Measurements from ENCODE around the gene CCDC141. TPM values are rescaled to one million over a fixed set of nuclear protein-coding genes. Genes with fewer than 3 reads are reported as not detected.

The CCDC141 gene
- total and polyA plus RNA-seq, 2 of the 13 experiments (the other 11 are each of a cell fraction or from before 2014, with no cell fraction given), result not detected

GRCh38 chr2:178874529-178875240 lies 175.3 kb downstream of the CCDC141 start:
- in situ Hi-C loops (cut with HindIII; ENCODE audit: extremely low pct_ligation_motif_present, low pct_unique_long_range_greater_than_20kb), result no loop called here
- Histone ChIP-seq H3K9me3 (ENCODE audit: low read length) (no peaks in the 10 kb centered on the region), H3K27me3 (ENCODE audit: control insufficient read depth in 1 of 2, insufficient read depth in 2 of 2, low read length in 2 of 2) (peaks cover 0 to 19% of the 10 kb centered on the region in 2 experiments; a peak in 3 of 5 replicates), H3K9ac (ENCODE audit: insufficient read depth, low read depth, low read length) (no peak overlapping the region), H3K4me2 (ENCODE audit: low read depth, low read length) (no peak overlapping the region), H3K4me3 (replicated peaks in 1 of 3; ENCODE audit: insufficient read depth in 1 of 3, low read depth in 2 of 3, low read length in 3 of 3) (no peak overlapping the region), H3K36me3 (replicated peaks in 1 of 2; ENCODE audit: control insufficient read depth in 1 of 2, insufficient read depth in 2 of 2, low read length in 2 of 2) (no peaks in the 10 kb centered on the region), H3K79me2 (ENCODE audit: insufficient read depth, low read length) (no peaks in the 10 kb centered on the region), H4K20me1 (ENCODE audit: insufficient read depth, low read length) (no peaks in the 10 kb centered on the region), H3K4me1 (ENCODE audit: insufficient read depth, low read length) (no peaks in the 10 kb centered on the region), H2AFZ (ENCODE audit: low read length) (no peak overlapping the region), H3K27ac (ENCODE audit: extremely low read length, insufficient read depth, low read length) (no peak overlapping the region)
- ATAC-seq (no peak), FAIRE-seq (no peak), DNase-seq (ENCODE audit: low spot score) (no peak)
- intact Hi-C loops (cut with micrococcal nuclease; ENCODE audit: unreplicated experiment), result no loop called here
- BruUV-seq (replicated peaks), result no TSS peak
- ChIA-PET POLR2A (no interaction called here), CTCF (ENCODE audit: low intra/inter-chr PET ratio, low total read pairs) (no interaction called here)
- 5% methylated on average over 8 of the region's 8 CpGs for WGBS (ENCODE audit: low lambda C conversion rate)
- TF ChIP-seq RARA (CRISPR knock-in tag; IDR thresholded peaks at IDR 0.05), result no peak
- no peak for TF ChIP-seq ZSCAN29 (CRISPR knock-in tag; conservative IDR thresholded peaks at IDR 0.05)
- TF ChIP-seq ZBTB38 (CRISPR knock-in tag; IDR thresholded peaks at IDR 0.05), result no peak
- no peak for TF ChIP-seq KDM1A (CRISPR knock-in tag; IDR thresholded peaks at IDR 0.05)
- no peak for TF ChIP-seq ZNF337 (CRISPR knock-in tag; IDR thresholded peaks at IDR 0.05; ENCODE audit: borderline replicate concordance, low read depth)
- TF ChIP-seq MAZ (IDR thresholded peaks at IDR 0.05; ENCODE audit: borderline replicate concordance, low read depth, low read length), result no peak
- no peak for TF ChIP-seq MAZ (CRISPR knock-in tag; IDR thresholded peaks at IDR 0.05; ENCODE audit: low read depth)
- no peak for TF ChIP-seq ZSCAN25 (CRISPR knock-in tag; IDR thresholded peaks at IDR 0.05)

- 9% methylated on average over 3 of the region's 3 CpGs for WGBS (ENCODE audit: low lambda C conversion rate)
- Histone ChIP-seq H3K27ac (ENCODE audit: extremely low read length, insufficient read depth, low read length) (no peak overlapping the region), H4K20me1 (ENCODE audit: insufficient read depth, low read length) (no peaks in the 10 kb centered on the region), H3K9ac (ENCODE audit: insufficient read depth, low read depth, low read length) (no peak overlapping the region), H3K27me3 (ENCODE audit: control insufficient read depth in 1 of 2, insufficient read depth in 2 of 2, low read length in 2 of 2) (peaks cover 0 to 19% of the 10 kb centered on the region in 2 experiments; a peak in 3 of 5 replicates), H3K36me3 (replicated peaks in 1 of 2; ENCODE audit: control insufficient read depth in 1 of 2, insufficient read depth in 2 of 2, low read length in 2 of 2) (no peaks in the 10 kb centered on the region), H2AFZ (ENCODE audit: low read length) (no peak overlapping the region), H3K4me2 (ENCODE audit: low read depth, low read length) (no peak overlapping the region), H3K9me3 (ENCODE audit: low read length) (no peaks in the 10 kb centered on the region), H3K79me2 (ENCODE audit: insufficient read depth, low read length) (no peaks in the 10 kb centered on the region), H3K4me1 (ENCODE audit: insufficient read depth, low read length) (no peaks in the 10 kb centered on the region), H3K4me3 (replicated peaks in 1 of 3; ENCODE audit: insufficient read depth in 1 of 3, low read depth in 2 of 3, low read length in 3 of 3) (no peak overlapping the region)
- POLR2A ChIA-PET, result no interaction called here
- no TSS peak for BruUV-seq (replicated peaks)
- CTCF ChIA-PET (ENCODE audit: low intra/inter-chr PET ratio, low total read pairs), result no interaction called here
- intact Hi-C loops (cut with micrococcal nuclease; ENCODE audit: unreplicated experiment) (no loop called here), in situ Hi-C loops (cut with HindIII; ENCODE audit: extremely low pct_ligation_motif_present, low pct_unique_long_range_greater_than_20kb) (no loop called here)
- no peak for DNase-seq (ENCODE audit: low spot score)
- no peak for ATAC-seq
- FAIRE-seq, result no peak
- no peak for TF ChIP-seq SAFB2 (CRISPR knock-in tag; IDR thresholded peaks at IDR 0.05; ENCODE audit: borderline replicate concordance, low read depth)
- no peak for TF ChIP-seq ZNF782 (CRISPR knock-in tag; IDR thresholded peaks at IDR 0.05; ENCODE audit: borderline replicate concordance)
- TF ChIP-seq NCOR1 (IDR thresholded peaks at IDR 0.05; ENCODE audit: borderline replicate concordance, low read length), result no peak
- no peak for TF ChIP-seq ZNF230 (CRISPR knock-in tag; IDR thresholded peaks at IDR 0.05)
- no peak for TF ChIP-seq FOXP1 (IDR thresholded peaks at IDR 0.05)
- TF ChIP-seq FOXP1 (CRISPR knock-in tag; IDR thresholded peaks at IDR 0.05), result no peak
- no peak for TF ChIP-seq CCDC6 (CRISPR knock-in tag; IDR thresholded peaks at IDR 0.05)
- no peak for TF ChIP-seq HOMEZ (CRISPR knock-in tag; IDR thresholded peaks at IDR 0.05; ENCODE audit: low read depth)
- TF ChIP-seq ZNF556 (CRISPR knock-in tag; IDR thresholded peaks at IDR 0.05; ENCODE audit: borderline replicate concordance), result no peak
- no peak for TF ChIP-seq ZNF709 (CRISPR knock-in tag; IDR thresholded peaks at IDR 0.05)
- no peak for TF ChIP-seq KDM1A (CRISPR knock-in tag; IDR thresholded peaks at IDR 0.05)
- TF ChIP-seq SNAPC5 (CRISPR knock-in tag; IDR thresholded peaks at IDR 0.05; ENCODE audit: borderline replicate concordance), result no peak
Observed at GRCh38 chr2:178873912-178874311, 176.0 kb downstream of the CCDC141 start.
